PFSK-1 (cell line): ENCODE data around the gene SLC43A1.

Experiments
- FOXP2 ChIP-seq: optimal IDR thresholded peaks from 2 replicates; pipeline ENCODE3; 2011; ENCODE audit warnings: borderline replicate concordance, control low read depth, inconsistent platforms; ENCODE audit not compliant: insufficient read depth; ENCODE audit errors: extremely low read length, extremely low read depth
- POLR2AphosphoS5 ChIP-seq: IDR thresholded peaks from 2 replicates; pipeline ENCODE4 v1.6.1; 2012; ENCODE audit warnings: low read depth, mild to moderate bottlenecking, control low read depth, low read length, moderate library complexity
- REST ChIP-seq, 2 experiments: IDR thresholded peaks; 2 replicates each; pipeline versions ENCODE4 v1.6.1 to v1.8.0; 2011 to 2012; ENCODE audit warnings: low read depth in 2 of 2, low read length in 2 of 2, control low read depth in 1 of 2, inconsistent platforms in 1 of 2, mild to moderate bottlenecking in 1 of 2, moderate library complexity in 1 of 2; ENCODE audit not compliant: insufficient read depth in 1 of 2
- SIN3A ChIP-seq: IDR thresholded peaks from 2 replicates; pipeline ENCODE4 v1.6.1; 2012; ENCODE audit warnings: mild to moderate bottlenecking, low read length, moderate library complexity, borderline replicate concordance; ENCODE audit not compliant: insufficient read depth
- TAF1 ChIP-seq: IDR thresholded peaks from 2 replicates; pipeline ENCODE4 v1.6.1; 2012; ENCODE audit warnings: low read length, control low read depth, borderline replicate concordance; ENCODE audit not compliant: insufficient read depth

- TF ChIP-seq FOXP2 (no peak), POLR2AphosphoS5 (no peak), TAF1 (no peak), REST (IDR thresholded peaks at IDR 0.05; ENCODE audit: insufficient read depth in 1 of 2, low read depth in 2 of 2, low read length in 2 of 2) (no peak), SIN3A (no peak)
Observed at GRCh38 chr11:57462597-57462996, 52.9 kb downstream of the SLC43A1 start.
